ENCODE data around the gene MAP1A. TPM values are rescaled to one million over a fixed set of nuclear protein-coding genes. Genes with fewer than 3 reads are reported as not detected.

MAP1A gene
- total and polyA plus RNA-seq, 2 donors (not counting 3 experiments of a cell fraction or from before 2014, with no cell fraction given) = 0.68 to 4.8 TPM

DNA sequence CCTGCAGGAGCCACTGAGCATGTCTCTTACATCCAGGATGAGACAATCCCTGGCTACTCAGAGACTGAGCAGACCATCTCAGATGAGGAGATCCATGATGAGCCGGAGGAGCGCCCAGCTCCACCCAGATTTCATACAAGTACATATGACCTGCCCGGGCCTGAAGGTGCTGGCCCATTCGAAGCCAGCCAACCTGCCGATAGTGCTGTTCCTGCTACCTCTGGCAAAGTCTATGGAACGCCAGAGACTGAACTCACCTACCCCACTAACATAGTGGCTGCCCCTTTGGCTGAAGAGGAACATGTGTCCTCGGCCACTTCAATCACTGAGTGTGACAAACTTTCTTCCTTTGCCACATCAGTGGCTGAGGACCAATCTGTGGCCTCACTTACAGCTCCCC lies 6.2 kb downstream of the MAP1A start:
- TF ChIP-seq MYC (IDR thresholded peaks at IDR 0.05; ENCODE audit: low read depth, low read length) (no peak), EZH2 (IDR thresholded peaks at IDR 0.05; ENCODE audit: borderline replicate concordance, low read depth, low read length, severe bottlenecking) (no peak), JUN (IDR thresholded peaks at IDR 0.05; ENCODE audit: borderline replicate concordance, insufficient read depth, insufficient read length, low read depth) (no peak), FOS (IDR thresholded peaks at IDR 0.05; ENCODE audit: borderline replicate concordance, insufficient read depth, low read length) (no peak)
- TF ChIP-seq, protein P1, sequence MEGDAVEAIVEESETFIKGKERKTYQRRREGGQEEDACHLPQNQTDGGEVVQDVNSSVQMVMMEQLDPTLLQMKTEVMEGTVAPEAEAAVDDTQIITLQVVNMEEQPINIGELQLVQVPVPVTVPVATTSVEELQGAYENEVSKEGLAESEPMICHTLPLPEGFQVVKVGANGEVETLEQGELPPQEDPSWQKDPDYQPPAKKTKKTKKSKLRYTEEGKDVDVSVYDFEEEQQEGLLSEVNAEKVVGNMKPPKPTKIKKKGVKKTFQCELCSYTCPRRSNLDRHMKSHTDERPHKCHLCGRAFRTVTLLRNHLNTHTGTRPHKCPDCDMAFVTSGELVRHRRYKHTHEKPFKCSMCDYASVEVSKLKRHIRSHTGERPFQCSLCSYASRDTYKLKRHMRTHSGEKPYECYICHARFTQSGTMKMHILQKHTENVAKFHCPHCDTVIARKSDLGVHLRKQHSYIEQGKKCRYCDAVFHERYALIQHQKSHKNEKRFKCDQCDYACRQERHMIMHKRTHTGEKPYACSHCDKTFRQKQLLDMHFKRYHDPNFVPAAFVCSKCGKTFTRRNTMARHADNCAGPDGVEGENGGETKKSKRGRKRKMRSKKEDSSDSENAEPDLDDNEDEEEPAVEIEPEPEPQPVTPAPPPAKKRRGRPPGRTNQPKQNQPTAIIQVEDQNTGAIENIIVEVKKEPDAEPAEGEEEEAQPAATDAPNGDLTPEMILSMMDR (IDR thresholded peaks at IDR 0.05; ENCODE audit: extremely low read depth in 1 of 2, insufficient read depth in 1 of 2, low read depth in 1 of 2, low read length in 2 of 2) = no peak
- TF ChIP-seq, protein P2, sequence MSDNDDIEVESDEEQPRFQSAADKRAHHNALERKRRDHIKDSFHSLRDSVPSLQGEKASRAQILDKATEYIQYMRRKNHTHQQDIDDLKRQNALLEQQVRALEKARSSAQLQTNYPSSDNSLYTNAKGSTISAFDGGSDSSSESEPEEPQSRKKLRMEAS (IDR thresholded peaks at IDR 0.05; ENCODE audit: insufficient read depth, insufficient read length) = no peak
- intact Hi-C loops (cut with micrococcal nuclease) = no loop called here
- Histone ChIP-seq H3K79me2 (ENCODE audit: control insufficient read depth, insufficient read depth, low read length) (no peaks in the 10 kb centered on the region), H3K4me1 (ENCODE audit: control insufficient read depth, extremely low read depth, insufficient read depth, low read length) (no peaks in the 10 kb centered on the region), H3K36me3 (ENCODE audit: control insufficient read depth in 2 of 2, extremely low read depth in 1 of 2, insufficient read depth in 2 of 2, low read length in 2 of 2) (no peaks in the 10 kb centered on the region), H3K27ac (ENCODE audit: insufficient read depth, low read depth, low read length) (no peak overlapping the region), H3K9ac (replicated peaks; ENCODE audit: extremely low read depth, insufficient read depth, low read length) (no peak overlapping the region), H4K20me1 (replicated peaks; ENCODE audit: control insufficient read depth, extremely low read depth, insufficient read depth, low read length) (no peaks in the 10 kb centered on the region), H3K4me2 (ENCODE audit: insufficient read depth, low read length) (no peak overlapping the region), H3K27me3 (ENCODE audit: control insufficient read depth in 2 of 2, insufficient read depth in 2 of 2, low read length in 2 of 2) (no peaks in the 10 kb centered on the region), H2AFZ (ENCODE audit: low read depth, low read length) (no peak overlapping the region), H3K9me1 (replicated peaks; ENCODE audit: control insufficient read depth, extremely low read depth, insufficient read depth, low read length) (no peaks in the 10 kb centered on the region), H3K4me3 (replicated peaks in 1 of 3; ENCODE audit: insufficient read depth in 1 of 3, low read depth in 1 of 3, low read length in 3 of 3) (no peak overlapping the region), H3K9me3 (replicated peaks; ENCODE audit: control insufficient read depth, insufficient read depth, low read length) (no peaks in the 10 kb centered on the region)
- no peak for FAIRE-seq
- DNase-seq (ENCODE audit: low read depth, low spot score) = no peak
- CTCF ChIA-PET = interaction anchor here (2.2 kb wide), 1 partner anchor 10 kb away, joined by 21 read pairs; no protein-coding TSS in a partner anchor
- BruUV-seq (replicated peaks) = no TSS peak
- POLR2A ChIA-PET = no interaction called here
- dilution Hi-C loops (cut with MboI; ENCODE audit: extremely low pct_ligation_motif_present, low sequenced_read_pairs) = no loop called here

Measured in endothelial cell of umbilical vein (primary cell).